HL-60 (cell line): ENCODE results near the gene PDZD4.

ENCODE experiments used
- DNase-seq, 2 experiments: peaks; one replicate each; pipeline ENCODE4 v3.0.0-alpha.2; 2010 to 2020; ENCODE audit warnings: low read depth in 1 of 2, low spot score in 1 of 2
- H3K27ac ChIP-seq: fragments of 250-450 bp; sonication (Bioruptor Pico); replicated peaks from 2 replicates; pipeline ENCODE4 v1.5.1; 2020; ENCODE audit warnings: mild to moderate bottlenecking, moderate library complexity
- H3K27me3 ChIP-seq: fragments of 250-450 bp; sonication (Bioruptor Pico); 2 replicates; pipeline ENCODE4 v1.5.1; 2021; ENCODE audit warnings: mild to moderate bottlenecking, moderate library complexity; ENCODE audit not compliant: insufficient read depth, poor library complexity, severe bottlenecking
- H3K4me3 ChIP-seq: replicated peaks from 2 replicates; pipeline ENCODE4 v1.5.1; 2011; ENCODE audit warnings: mild to moderate bottlenecking, control low read depth, low read length; ENCODE audit not compliant: insufficient read depth
- CTCF ChIP-seq: IDR thresholded peaks from one replicate; pipeline ENCODE4 v1.5.1; 2011; ENCODE audit warnings: low read length, control low read depth, inconsistent platforms; ENCODE audit not compliant: insufficient read depth
- GABPA ChIP-seq: IDR thresholded peaks from 2 replicates; pipeline ENCODE4 v1.6.1; 2012; ENCODE audit warnings: low read depth
- POLR2AphosphoS5 ChIP-seq: IDR thresholded peaks from 2 replicates; pipeline ENCODE4 v1.6.1; 2012; ENCODE audit warnings: low read depth
- REST ChIP-seq: IDR thresholded peaks from 2 replicates; pipeline ENCODE4 v1.6.1; 2012; ENCODE audit warnings: low read depth; ENCODE audit not compliant: insufficient replicate concordance
- SPI1 ChIP-seq: IDR thresholded peaks from 2 replicates; pipeline ENCODE4 v1.6.1; 2012; ENCODE audit warnings: low read depth, mild to moderate bottlenecking, borderline replicate concordance

Gene PDZD4

DNA sequence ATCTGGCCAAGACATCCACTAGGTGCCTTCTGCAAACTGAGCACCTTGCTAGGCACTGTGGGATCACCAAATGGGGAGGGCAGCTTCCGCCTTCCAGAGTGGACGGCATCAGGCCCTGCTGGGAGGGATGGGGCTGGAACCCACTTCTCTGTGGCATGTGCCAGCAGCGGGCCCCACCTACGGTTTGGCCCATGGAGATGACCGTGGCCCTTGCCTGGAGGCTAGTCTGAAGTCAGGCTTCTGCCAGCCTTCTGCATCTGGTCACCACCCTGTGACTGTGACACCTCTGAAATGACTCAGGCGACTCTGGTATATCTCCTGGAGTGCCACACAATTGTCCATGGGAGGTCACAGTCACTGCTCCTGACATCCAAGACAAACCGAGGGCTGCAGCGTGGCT is 28.7 kb downstream of the PDZD4 start:
- no peak for TF ChIP-seq CTCF
- no peak for TF ChIP-seq GABPA
- no peak for TF ChIP-seq POLR2AphosphoS5
- no peak for TF ChIP-seq REST
- TF ChIP-seq SPI1, result no peak
- Histone ChIP-seq H3K4me3 (no peak overlapping the region), H3K27ac (no peak overlapping the region), H3K27me3 (no peaks in the 10 kb centered on the region)
- no peak for DNase-seq

GRCh38 chrX:153800746-153801145 is 29.6 kb downstream of the PDZD4 start:
- DNase-seq, result no peak
- TF ChIP-seq REST, result no peak
- TF ChIP-seq CTCF, result no peak
- no peak for TF ChIP-seq POLR2AphosphoS5
- TF ChIP-seq SPI1, result no peak
- Histone ChIP-seq H3K4me3 (no peak overlapping the region), H3K27ac (no peak overlapping the region), H3K27me3 (no peaks in the 10 kb centered on the region)

GRCh38 chrX:153800177-153800722 is 30.1 kb downstream of the PDZD4 start:
- no peaks in the 10 kb centered on the region for H3K27me3 ChIP-seq
- no peak for TF ChIP-seq REST
- TF ChIP-seq POLR2AphosphoS5, result no peak
- TF ChIP-seq SPI1, result no peak
- no peak for TF ChIP-seq GABPA
- TF ChIP-seq CTCF, result no peak
- no peak for DNase-seq
- no peak overlapping the region for H3K27ac ChIP-seq
- no peak overlapping the region for H3K4me3 ChIP-seq
